ENCODE measurements around the gene ADD1.
A peak's percentile ranks its signal among the peaks of the same experiment; 100 is the strongest.

The ADD1 gene

GRCh38 chr4:2799224-2799911, 44.3 kb upstream of the ADD1 start:
- Histone ChIP-seq H4K20me1 (peaks cover 17% of the 10 kb centered on the region), H3K27me3 (no peaks in the 10 kb centered on the region), H3K4me3 (peak overlapping the region; percentile 60), H3K36me3 (no peaks in the 10 kb centered on the region), H3K9ac (peak overlapping the region; percentile 73), H3K27ac (peak overlapping the region; percentile 85), H3K9me3 (no peaks in the 10 kb centered on the region), H3K4me2 (peak overlapping the region; percentile 100), H3K4me1 (peaks cover 98% of the 10 kb centered on the region)
- no peak for TF ChIP-seq Cebpa-rat (IDR thresholded peaks at IDR 0.05)

- Histone ChIP-seq H3K4me2 (peak overlapping the region; percentile 100), H3K4me1 (peaks cover 98% of the 10 kb centered on the region)
These were observed 43.5 kb upstream of the ADD1 start for GRCh38 chr4:2799971-2800690.

GRCh38 chr4:2800691-2801596, 42.7 kb upstream of the ADD1 start:
- H3K27me3 ChIP-seq: no peaks in the 10 kb centered on the region

More at GRCh38 chr4:2799971-2800690, 43.5 kb upstream of the ADD1 start:
- peak overlapping the region; percentile 60 for H3K4me3 ChIP-seq
- no peak for TF ChIP-seq Cebpa-rat (IDR thresholded peaks at IDR 0.05)
- peaks cover 9% of the 10 kb centered on the region; the same call in 1 of the 2 replicates for H4K20me1 ChIP-seq
- H3K9ac ChIP-seq: peak overlapping the region; percentile 73
- H3K36me3 ChIP-seq: no peaks in the 10 kb centered on the region
- H3K27me3 ChIP-seq: no peaks in the 10 kb centered on the region
- no peaks in the 10 kb centered on the region for H3K9me3 ChIP-seq
- H3K27ac ChIP-seq: peak overlapping the region; percentile 85

GRCh38 chr4:2802618-2803531, 40.8 kb upstream of the ADD1 start:
- H3K4me1 ChIP-seq: peaks cover 98% of the 10 kb centered on the region
- peak overlapping the region; percentile 36; the same call in 1 of the 2 replicates for H3K27ac ChIP-seq
- no peak for TF ChIP-seq Cebpa-rat (IDR thresholded peaks at IDR 0.05)
- no peak overlapping the region for H3K9ac ChIP-seq
- no peak overlapping the region for H3K4me3 ChIP-seq
- H3K9me3 ChIP-seq: no peaks in the 10 kb centered on the region
- H3K4me2 ChIP-seq: peak overlapping the region; percentile 91
- H3K27me3 ChIP-seq: no peaks in the 10 kb centered on the region
- no peaks in the 10 kb centered on the region; the same call in 1 of the 2 replicates for H4K20me1 ChIP-seq
- no peaks in the 10 kb centered on the region for H3K36me3 ChIP-seq

More at GRCh38 chr4:2800691-2801596, 42.7 kb upstream of the ADD1 start:
- Histone ChIP-seq H3K27ac (peak overlapping the region; percentile 85), H3K9ac (peak overlapping the region; percentile 73), H4K20me1 (peaks cover 8% of the 10 kb centered on the region; the same call in 1 of the 2 replicates), H3K4me3 (peak overlapping the region; percentile 60), H3K4me2 (peak overlapping the region; percentile 100), H3K4me1 (peaks cover 98% of the 10 kb centered on the region), H3K9me3 (no peaks in the 10 kb centered on the region), H3K36me3 (no peaks in the 10 kb centered on the region)
- TF ChIP-seq Cebpa-rat (IDR thresholded peaks at IDR 0.05): no peak

DNA sequence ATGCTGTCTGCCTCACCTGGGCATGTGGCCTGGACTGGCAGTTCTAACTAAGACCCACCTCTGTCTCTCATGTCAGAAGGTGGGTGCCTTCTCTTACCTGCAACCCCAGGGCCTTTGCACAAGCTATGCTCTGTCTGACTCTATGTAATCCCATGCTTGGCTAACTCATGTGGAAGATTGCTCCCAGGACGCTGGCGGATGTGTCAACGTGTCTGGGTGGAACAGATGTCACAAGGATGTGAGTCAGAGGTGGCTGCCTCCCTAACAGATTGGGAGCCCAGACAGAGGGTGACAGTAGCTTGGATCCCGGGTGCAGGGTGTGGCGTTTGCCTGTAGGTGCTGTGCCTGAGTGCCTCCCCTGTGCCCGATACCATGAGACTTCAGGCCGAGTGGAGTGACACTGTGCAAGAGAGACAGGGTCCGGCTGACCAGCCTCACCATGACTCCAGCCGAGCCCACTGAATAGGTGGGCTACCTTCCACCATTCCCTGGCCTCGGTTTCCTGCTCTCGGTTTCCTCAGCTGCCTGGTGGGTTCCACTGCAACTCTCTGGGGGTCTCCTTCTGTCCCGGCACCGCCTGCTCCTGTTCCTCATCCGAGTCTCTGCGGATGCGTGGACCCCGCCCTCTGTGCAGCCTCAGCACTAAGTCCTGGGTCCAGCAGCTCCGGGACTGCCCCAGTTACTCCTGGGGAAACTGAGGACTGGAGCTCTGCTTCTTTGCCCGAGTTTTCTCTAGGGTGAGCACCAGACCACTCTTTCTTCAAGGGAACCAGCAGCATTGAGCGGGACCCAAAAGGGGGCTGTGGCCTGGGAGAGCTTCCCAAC, 39.8 kb upstream of the ADD1 start:
- peak overlapping the region; percentile 91 for H3K4me2 ChIP-seq
- peak overlapping the region; percentile 44 for H3K4me3 ChIP-seq
- H3K9me3 ChIP-seq: no peaks in the 10 kb centered on the region
- H3K9ac ChIP-seq: peak overlapping the region; percentile 73
- H4K20me1 ChIP-seq: no peaks in the 10 kb centered on the region; the same call in 1 of the 2 replicates
- peak overlapping the region; percentile 86 for H3K27ac ChIP-seq
- no peaks in the 10 kb centered on the region for H3K36me3 ChIP-seq
- no peaks in the 10 kb centered on the region for H3K27me3 ChIP-seq
- no peak for TF ChIP-seq Cebpa-rat (IDR thresholded peaks at IDR 0.05)
- H3K4me1 ChIP-seq: peaks cover 95% of the 10 kb centered on the region

DNA sequence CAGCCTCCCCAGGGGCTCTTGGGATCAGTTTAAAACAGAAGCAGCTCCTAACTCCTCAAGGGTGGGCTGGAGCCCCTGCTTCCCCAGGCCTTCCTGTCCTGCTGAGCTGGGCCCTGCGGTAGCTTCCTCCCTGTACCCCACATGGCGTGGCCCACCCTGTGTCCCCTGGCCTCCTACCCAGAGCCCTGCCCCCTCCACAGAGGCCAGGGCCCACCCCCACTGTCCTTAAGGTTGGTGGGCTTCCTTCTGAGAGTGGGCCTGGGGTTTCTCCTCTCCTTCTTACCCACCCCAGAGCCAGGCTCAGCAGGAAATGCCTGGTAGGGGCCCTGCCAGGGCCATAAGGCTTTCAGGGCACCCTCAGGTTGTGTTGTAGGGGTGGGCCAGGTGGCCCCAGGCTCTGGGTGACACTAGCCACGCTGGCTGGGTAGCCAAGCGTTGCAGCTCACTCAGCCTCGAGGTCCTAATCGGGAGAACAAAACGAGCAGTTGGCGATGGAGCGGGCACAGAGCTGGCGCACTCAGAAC, 39.1 kb upstream of the ADD1 start:
- H3K27me3 ChIP-seq: no peaks in the 10 kb centered on the region
- H3K9ac ChIP-seq: peak overlapping the region; percentile 73
- H3K4me1 ChIP-seq: peaks cover 93% of the 10 kb centered on the region
- peak overlapping the region; percentile 44 for H3K4me3 ChIP-seq
- peak overlapping the region; percentile 91 for H3K4me2 ChIP-seq
- H3K27ac ChIP-seq: peak overlapping the region; percentile 86
- H3K9me3 ChIP-seq: no peaks in the 10 kb centered on the region
- no peaks in the 10 kb centered on the region for H3K36me3 ChIP-seq
- H4K20me1 ChIP-seq: no peaks in the 10 kb centered on the region
- no peak for TF ChIP-seq Cebpa-rat (IDR thresholded peaks at IDR 0.05)

- no peaks in the 10 kb centered on the region for H3K36me3 ChIP-seq
- no peaks in the 10 kb centered on the region for H3K27me3 ChIP-seq
- H4K20me1 ChIP-seq: no peaks in the 10 kb centered on the region
- H3K4me2 ChIP-seq: peak overlapping the region; percentile 91
- peak overlapping the region; percentile 86 for H3K27ac ChIP-seq
- peaks cover 93% of the 10 kb centered on the region for H3K4me1 ChIP-seq
- no peak for TF ChIP-seq Cebpa-rat (IDR thresholded peaks at IDR 0.05)
- H3K9ac ChIP-seq: peak overlapping the region; percentile 73
- peak overlapping the region; percentile 44 for H3K4me3 ChIP-seq
- H3K9me3 ChIP-seq: no peaks in the 10 kb centered on the region
These were observed 38.6 kb upstream of the ADD1 start for GRCh38 chr4:2804973-2805501.

Measured in BLaER1 (cell line).